ENCODE measurements around the gene CCDC186.
A peak's percentile ranks its signal among the peaks of the same experiment; 100 is the strongest.

DNA sequence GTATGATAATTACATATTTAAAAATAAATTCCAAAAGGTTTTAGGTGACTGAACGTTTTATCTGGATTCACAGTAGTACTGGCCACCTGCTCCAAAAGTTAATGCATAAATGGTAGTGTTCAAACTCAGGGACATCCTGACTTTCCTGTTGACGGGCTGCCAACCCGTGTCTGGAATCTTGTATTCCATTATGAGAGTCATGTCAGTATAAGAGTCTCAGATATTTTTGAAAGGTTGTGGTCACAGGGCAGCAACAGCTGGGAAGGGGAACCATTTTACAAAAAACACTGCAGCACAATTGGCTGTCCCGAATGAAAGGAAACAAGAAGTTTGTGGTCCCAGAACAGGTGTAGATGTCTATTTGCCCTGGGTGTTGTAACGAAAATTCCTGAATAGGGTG lies 8.0 kb upstream of the CCDC186 start:
- TF ChIP-seq, protein P1, sequence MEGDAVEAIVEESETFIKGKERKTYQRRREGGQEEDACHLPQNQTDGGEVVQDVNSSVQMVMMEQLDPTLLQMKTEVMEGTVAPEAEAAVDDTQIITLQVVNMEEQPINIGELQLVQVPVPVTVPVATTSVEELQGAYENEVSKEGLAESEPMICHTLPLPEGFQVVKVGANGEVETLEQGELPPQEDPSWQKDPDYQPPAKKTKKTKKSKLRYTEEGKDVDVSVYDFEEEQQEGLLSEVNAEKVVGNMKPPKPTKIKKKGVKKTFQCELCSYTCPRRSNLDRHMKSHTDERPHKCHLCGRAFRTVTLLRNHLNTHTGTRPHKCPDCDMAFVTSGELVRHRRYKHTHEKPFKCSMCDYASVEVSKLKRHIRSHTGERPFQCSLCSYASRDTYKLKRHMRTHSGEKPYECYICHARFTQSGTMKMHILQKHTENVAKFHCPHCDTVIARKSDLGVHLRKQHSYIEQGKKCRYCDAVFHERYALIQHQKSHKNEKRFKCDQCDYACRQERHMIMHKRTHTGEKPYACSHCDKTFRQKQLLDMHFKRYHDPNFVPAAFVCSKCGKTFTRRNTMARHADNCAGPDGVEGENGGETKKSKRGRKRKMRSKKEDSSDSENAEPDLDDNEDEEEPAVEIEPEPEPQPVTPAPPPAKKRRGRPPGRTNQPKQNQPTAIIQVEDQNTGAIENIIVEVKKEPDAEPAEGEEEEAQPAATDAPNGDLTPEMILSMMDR (IDR thresholded peaks at IDR 0.05): no peak
- TF ChIP-seq POLR2AphosphoS5 (IDR thresholded peaks at IDR 0.05) (peak in 1 of 2 donors; percentile 14), POLR2A (IDR thresholded peaks at IDR 0.05) (no peak), EP300 (IDR thresholded peaks at IDR 0.05) (no peak)

Measured in upper lobe of left lung (tissue), 4 donors.